IMR-90 (cell line): ENCODE data around the gene TM7SF3. TPM values are rescaled to one million over a fixed set of nuclear protein-coding genes. Genes with fewer than 3 reads are reported as not detected.

Experiments used
- ATAC-seq: fragments of 200-7000 bp; cut with Tn5 transposase; 2 replicates; pipeline ENCODE4 v1.9.1; 2020; ENCODE audit warnings: low read depth, mild to moderate bottlenecking, moderate library complexity
- BruUV-seq: library from RNA; stranded (reverse); fragments of 400-500 nt; replicated peaks from 2 replicates; lab custom pipeline; 2021; lab: Mats Ljungman, UMichigan
- CTCF ChIA-PET: fragments of 300-600 bp; formaldehyde crosslinking; extraction: SDS; loops from one replicate; lab custom pipeline; 2021; ENCODE audit warnings: antibody characterized with exemption; lab: Yijun Ruan, JAX
- POLR2A ChIA-PET: fragments of 300-600 bp; sonication (Branson Sonifier 250); formaldehyde crosslinking; loops from one replicate; lab custom pipeline; 2022; ENCODE audit warnings: antibody characterized with exemption; ENCODE audit not compliant: unreplicated experiment; lab: Charles Lee
- DNase-seq: peaks from one replicate; pipeline ENCODE4 v3.0.0; 2013
- H2AFZ ChIP-seq: replicated peaks from 2 replicates; pipeline ENCODE3; 2013; ENCODE audit warnings: low read length, mild to moderate bottlenecking; ENCODE audit not compliant: poor library complexity
- H2AK5ac ChIP-seq: 2 replicates; pipeline ENCODE4 v1.6.1; 2013; ENCODE audit warnings: low read depth, low read length, inconsistent platforms
- H2AK9ac ChIP-seq: replicated peaks from 2 replicates; pipeline ENCODE3; 2013; ENCODE audit warnings: mild to moderate bottlenecking, low read depth, low read length, moderate library complexity; ENCODE audit not compliant: poor library complexity
- H2BK120ac ChIP-seq: 2 replicates; pipeline ENCODE4 v1.6.1; 2013; ENCODE audit warnings: low read depth, low read length, inconsistent platforms
- H2BK15ac ChIP-seq: 3 replicates; pipeline ENCODE4 v1.6.1; 2013; ENCODE audit warnings: low read depth, low read length, inconsistent platforms
- H2BK20ac ChIP-seq: 2 replicates; pipeline ENCODE4 v1.6.1; 2013; ENCODE audit warnings: low read depth, mild to moderate bottlenecking, inconsistent platforms, low read length, moderate library complexity
- H2BK5ac ChIP-seq: 2 replicates; pipeline ENCODE4 v1.6.1; 2013; ENCODE audit warnings: mild to moderate bottlenecking, low read depth, low read length, inconsistent platforms; ENCODE audit not compliant: poor library complexity, severe bottlenecking
- H3K14ac ChIP-seq: replicated peaks from 2 replicates; pipeline ENCODE4 v1.6.1; 2013; ENCODE audit warnings: low read depth, low read length, inconsistent platforms
- H3K18ac ChIP-seq: 2 replicates; pipeline ENCODE4 v1.6.1; 2013; ENCODE audit warnings: low read depth, low read length, control low read depth
- H3K23ac ChIP-seq: 2 replicates; pipeline ENCODE4 v1.6.1; 2013; ENCODE audit warnings: low read depth, low read length, inconsistent platforms
- H3K27ac ChIP-seq: 2 replicates; pipeline ENCODE4 v1.5.1; 2013; ENCODE audit warnings: mild to moderate bottlenecking, control low read depth, low read length; ENCODE audit not compliant: insufficient read depth
- H3K27me3 ChIP-seq: 2 replicates; pipeline ENCODE4 v1.6.1; 2013; ENCODE audit warnings: low read length; ENCODE audit not compliant: control insufficient read depth, insufficient read depth
- H3K36me3 ChIP-seq: 2 replicates; pipeline ENCODE4 v1.6.1; 2013; ENCODE audit warnings: low read length, mixed read lengths; ENCODE audit not compliant: control insufficient read depth, insufficient read depth
- H3K4ac ChIP-seq: 2 replicates; pipeline ENCODE4 v1.6.1; 2013; ENCODE audit warnings: low read depth, low read length, inconsistent platforms
- H3K4me1 ChIP-seq: 2 replicates; pipeline ENCODE4 v1.6.1; 2013; ENCODE audit warnings: low read length, mixed read lengths; ENCODE audit not compliant: control insufficient read depth, insufficient read depth
- H3K4me2 ChIP-seq: 2 replicates; pipeline ENCODE4 v1.6.1; 2013; ENCODE audit warnings: low read depth, mild to moderate bottlenecking, control low read depth, low read length, moderate library complexity
- H3K4me3 ChIP-seq: 2 replicates; pipeline ENCODE4 v1.5.1; 2013; ENCODE audit warnings: low read depth, mild to moderate bottlenecking, control low read depth, low read length, moderate library complexity; ENCODE audit not compliant: insufficient read depth
- H3K56ac ChIP-seq: 2 replicates; pipeline ENCODE4 v1.6.1; 2013; ENCODE audit warnings: low read length, inconsistent platforms; ENCODE audit not compliant: insufficient read depth; ENCODE audit errors: extremely low read depth
- H3K79me1 ChIP-seq, 2 experiments: 2 replicates each; pipeline ENCODE4 v1.6.1; 2013; ENCODE audit warnings: low read length in 2 of 2, inconsistent platforms in 1 of 2, low read depth in 1 of 2
- H3K9ac ChIP-seq: 2 replicates; pipeline ENCODE4 v1.6.1; 2013; ENCODE audit warnings: low read depth, low read length, control low read depth
- H3K9me1 ChIP-seq: 2 replicates; pipeline ENCODE4 v1.6.1; 2013; ENCODE audit warnings: low read length, inconsistent platforms; ENCODE audit not compliant: insufficient read depth
- H3K9me3 ChIP-seq: 2 replicates; pipeline ENCODE4 v1.6.1; 2013; ENCODE audit warnings: low read length; ENCODE audit not compliant: control insufficient read depth, insufficient read depth
- H4K20me1 ChIP-seq: 2 replicates; pipeline ENCODE4 v1.6.1; 2013; ENCODE audit warnings: low read length, inconsistent platforms; ENCODE audit not compliant: insufficient read depth
- H4K5ac ChIP-seq: 2 replicates; pipeline ENCODE4 v1.6.1; 2013; ENCODE audit warnings: mild to moderate bottlenecking, low read depth, low read length, control low read depth
- H4K8ac ChIP-seq, 2 experiments: 2 replicates each; pipeline ENCODE4 v1.6.1; 2013; ENCODE audit warnings: low read depth in 2 of 2, low read length in 2 of 2, control low read depth in 1 of 2, inconsistent platforms in 1 of 2
- H4K91ac ChIP-seq: 2 replicates; pipeline ENCODE4 v1.6.1; 2013; ENCODE audit warnings: low read depth, low read length, inconsistent platforms; ENCODE audit not compliant: insufficient read depth
- BHLHE40 ChIP-seq: fragments of 150-350 bp; IDR thresholded peaks from 2 replicates; pipeline ENCODE4 v1.6.1; 2016; ENCODE audit warnings: mild to moderate bottlenecking, low read depth, low read length
- CEBPB ChIP-seq: IDR thresholded peaks from 2 replicates; pipeline ENCODE4 v1.6.1; 2012; ENCODE audit warnings: low read depth, low read length, improper control_type of control experiment
- CHD1 ChIP-seq: IDR thresholded peaks from 2 replicates; pipeline ENCODE4 v1.6.1; 2012; ENCODE audit warnings: low read depth, low read length, improper control_type of control experiment
- ELK1 ChIP-seq: fragments of 150-350 bp; IDR thresholded peaks from 2 replicates; pipeline ENCODE4 v1.6.1; 2016; ENCODE audit warnings: low read depth, mild to moderate bottlenecking, low read length, moderate library complexity, borderline replicate concordance
- FOS ChIP-seq: fragments of 150-350 bp; IDR thresholded peaks from 2 replicates; pipeline ENCODE4 v1.6.1; 2016; ENCODE audit warnings: low read depth, low read length
- MAFK ChIP-seq: IDR thresholded peaks from 2 replicates; pipeline ENCODE4 v1.6.1; 2012; ENCODE audit warnings: low read depth, low read length, improper control_type of control experiment
- MAZ ChIP-seq: IDR thresholded peaks from 2 replicates; pipeline ENCODE4 v1.6.1; 2012; ENCODE audit warnings: low read depth, mild to moderate bottlenecking, low read length, improper control_type of control experiment, moderate library complexity, borderline replicate concordance
- MXI1 ChIP-seq: IDR thresholded peaks from 2 replicates; pipeline ENCODE4 v1.6.1; 2012; ENCODE audit warnings: low read depth, mild to moderate bottlenecking, low read length, moderate library complexity, borderline replicate concordance
- NFE2L2 ChIP-seq: fragments of 150-350 bp; IDR thresholded peaks from 2 replicates; pipeline ENCODE4 v1.6.1; 2016; ENCODE audit warnings: low read depth, mild to moderate bottlenecking, low read length
- POLR2A ChIP-seq: IDR thresholded peaks from 2 replicates; pipeline ENCODE4 v1.6.1; 2012; ENCODE audit warnings: mild to moderate bottlenecking, low read depth, low read length
- RAD21 ChIP-seq: IDR thresholded peaks from 2 replicates; pipeline ENCODE4 v1.6.1; 2012; ENCODE audit warnings: low read length, improper control_type of control experiment
- RCOR1 ChIP-seq: IDR thresholded peaks from 2 replicates; pipeline ENCODE4 v1.6.1; 2012; ENCODE audit warnings: mild to moderate bottlenecking, low read length, improper control_type of control experiment; ENCODE audit not compliant: insufficient replicate concordance
- RFX5 ChIP-seq: IDR thresholded peaks from 2 replicates; pipeline ENCODE4 v1.8.0; 2012; ENCODE audit warnings: low read depth, mild to moderate bottlenecking, low read length, moderate library complexity
- SMC3 ChIP-seq: fragments of 150-350 bp; IDR thresholded peaks from 2 replicates; pipeline ENCODE4 v1.6.1; 2016; ENCODE audit warnings: low read depth, mild to moderate bottlenecking, antibody characterized with exemption, low read length, moderate library complexity
- WGBS, 2 experiments: methylation state at CpG; one replicate each; pipeline versions ENCODE4 v1.1.5 to v1.1.7; 2013; ENCODE audit warnings: missing lambda C conversion rate in 2 of 2; ENCODE audit not compliant: insufficient read length in 1 of 2; ENCODE audit errors: extremely low coverage in 2 of 2; 5-methylcytosine and 5-hydroxymethylcytosine counted together
- dilution Hi-C: fragments of 300-500 bp; cut with HindIII; formaldehyde crosslinking; loops from one replicate; pipeline ENCODE4 v1.14.3; 2018; ENCODE audit warnings: low sequenced_read_pairs; ENCODE audit not compliant: unreplicated experiment
- in situ Hi-C: fragments of 300-500 bp; cut with MboI; formaldehyde crosslinking; loops from 3 replicates; pipeline ENCODE4 v1.14.3; 2019; ENCODE audit warnings: low sequenced_read_pairs, inconsistent platforms, mixed read lengths
- intact Hi-C: fragments of 100-400 bp; cut with micrococcal nuclease; formaldehyde crosslinking; loops from 2 replicates; pipeline ENCODE4 v1.10.0; 2022
- polyA plus RNA-seq, 3 experiments: library from polyadenylated mRNA; depleted of rRNA; stranded (reverse); fragments of >200 nt; gene quantifications; 2 replicates each; pipeline ENCODE4 v1.2.3, GENCODE V29; 2012; ENCODE audit warnings: low replicate concordance in 1 of 3
- total RNA-seq: library from RNA; depleted of rRNA; stranded (reverse); fragments of >200 nt; gene quantifications from 2 replicates; pipeline ENCODE4 v1.2.3, GENCODE V29; 2012
- TF ChIP-seq, protein P1 (sequence below): fragments of 150-350 bp; IDR thresholded peaks from 2 replicates; pipeline ENCODE4 v1.6.1; 2017; ENCODE audit warnings: mild to moderate bottlenecking, antibody characterized with exemption, low read length, low read depth
- TF ChIP-seq, protein P2 (sequence below): conservative IDR thresholded peaks from 2 replicates; pipeline ENCODE4 v1.5.1; 2012; ENCODE audit warnings: mild to moderate bottlenecking, low read depth, low read length, improper control_type of control experiment

The TM7SF3 gene
- total and polyA plus RNA-seq, 2 of the 4 experiments (the other 2 are of a cell fraction): 35.3 to 46.6 TPM

DNA sequence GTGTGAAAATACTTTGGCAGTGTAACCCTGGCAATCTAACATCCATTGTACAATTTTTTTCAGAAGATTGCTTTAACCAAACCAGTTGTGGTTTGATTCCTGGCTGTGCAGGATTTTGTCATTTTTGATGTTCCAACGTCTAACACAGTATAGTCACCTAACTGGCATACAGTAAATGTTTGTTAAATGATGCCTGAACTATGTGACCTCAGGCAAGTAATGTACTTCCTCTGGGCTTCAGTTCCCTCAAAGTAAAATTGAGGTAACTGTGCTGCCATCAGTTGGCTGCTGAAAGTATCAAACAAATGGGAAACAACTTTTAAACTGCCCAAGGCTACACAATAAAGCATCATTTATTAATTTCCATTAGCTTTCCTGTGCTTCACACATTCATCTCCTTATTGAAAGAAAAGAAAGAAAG, 4.3 kb downstream of the TM7SF3 start:
- Histone ChIP-seq H3K4ac (no peak overlapping the region), H3K4me3 (no peak overlapping the region), H3K9me1 (no peaks in the 10 kb centered on the region), H2BK15ac (no peak overlapping the region), H3K9ac (no peak overlapping the region), H4K5ac (no peak overlapping the region), H3K36me3 (no peaks in the 10 kb centered on the region), H3K4me2 (no peak overlapping the region; the same call in 1 of the 2 replicates), H3K27me3 (no peaks in the 10 kb centered on the region), H3K4me1 (no peaks in the 10 kb centered on the region), H4K91ac (no peak overlapping the region), H3K18ac (no peak overlapping the region), H2AK5ac (no peak overlapping the region), H3K14ac (0 out of 2 replicates have a peak overlapping the region, but pooled peaks have one; percentile 17), H2AK9ac (no peak overlapping the region), H2BK5ac (no peak overlapping the region), H2BK120ac (no peak overlapping the region), H4K8ac (no peak overlapping the region), H2AFZ (no peak overlapping the region), H4K20me1 (no peaks in the 10 kb centered on the region; the same call in 1 of the 2 replicates), H3K79me1 (peaks cover 7 to 33% of the 10 kb centered on the region in 2 experiments), H3K23ac (no peak overlapping the region), H2BK20ac (no peak overlapping the region), H3K56ac (no peak overlapping the region), H3K27ac (no peak overlapping the region), H3K9me3 (no peaks in the 10 kb centered on the region)
- TF ChIP-seq POLR2A (no peak), ELK1 (no peak), MAZ (no peak), NFE2L2 (no peak), SMC3 (no peak), BHLHE40 (no peak), CHD1 (no peak), RCOR1 (no peak), RFX5 (no peak), RAD21 (no peak), MXI1 (no peak), FOS (no peak), MAFK (no peak), CEBPB (no peak)
- TF ChIP-seq, protein P1, sequence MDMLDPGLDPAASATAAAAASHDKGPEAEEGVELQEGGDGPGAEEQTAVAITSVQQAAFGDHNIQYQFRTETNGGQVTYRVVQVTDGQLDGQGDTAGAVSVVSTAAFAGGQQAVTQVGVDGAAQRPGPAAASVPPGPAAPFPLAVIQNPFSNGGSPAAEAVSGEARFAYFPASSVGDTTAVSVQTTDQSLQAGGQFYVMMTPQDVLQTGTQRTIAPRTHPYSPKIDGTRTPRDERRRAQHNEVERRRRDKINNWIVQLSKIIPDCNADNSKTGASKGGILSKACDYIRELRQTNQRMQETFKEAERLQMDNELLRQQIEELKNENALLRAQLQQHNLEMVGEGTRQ: no peak
- TF ChIP-seq, protein P2, sequence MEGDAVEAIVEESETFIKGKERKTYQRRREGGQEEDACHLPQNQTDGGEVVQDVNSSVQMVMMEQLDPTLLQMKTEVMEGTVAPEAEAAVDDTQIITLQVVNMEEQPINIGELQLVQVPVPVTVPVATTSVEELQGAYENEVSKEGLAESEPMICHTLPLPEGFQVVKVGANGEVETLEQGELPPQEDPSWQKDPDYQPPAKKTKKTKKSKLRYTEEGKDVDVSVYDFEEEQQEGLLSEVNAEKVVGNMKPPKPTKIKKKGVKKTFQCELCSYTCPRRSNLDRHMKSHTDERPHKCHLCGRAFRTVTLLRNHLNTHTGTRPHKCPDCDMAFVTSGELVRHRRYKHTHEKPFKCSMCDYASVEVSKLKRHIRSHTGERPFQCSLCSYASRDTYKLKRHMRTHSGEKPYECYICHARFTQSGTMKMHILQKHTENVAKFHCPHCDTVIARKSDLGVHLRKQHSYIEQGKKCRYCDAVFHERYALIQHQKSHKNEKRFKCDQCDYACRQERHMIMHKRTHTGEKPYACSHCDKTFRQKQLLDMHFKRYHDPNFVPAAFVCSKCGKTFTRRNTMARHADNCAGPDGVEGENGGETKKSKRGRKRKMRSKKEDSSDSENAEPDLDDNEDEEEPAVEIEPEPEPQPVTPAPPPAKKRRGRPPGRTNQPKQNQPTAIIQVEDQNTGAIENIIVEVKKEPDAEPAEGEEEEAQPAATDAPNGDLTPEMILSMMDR: no peak
- DNase-seq (no peak), ATAC-seq (no peak)
- intact Hi-C loops: loop anchor here (5.0 kb wide), 2 partner anchors 73 to 158 kb away; partner anchors contain the start of genes FGFR1OP2 and INTS13
- no CpG with 5 or more reads among the region's 1 CpG for whole genome bisulfite sequencing, 2 experiments
- in situ Hi-C loops: no loop called here
- no TSS peak for BruUV-seq
- dilution Hi-C loops: no loop called here
- ChIA-PET POLR2A (no interaction called here), CTCF (no interaction called here)
